ENCODE data around the gene PALLD.
A peak's percentile ranks its signal among the peaks of the same experiment; 100 is the strongest.

Gene PALLD

DNA sequence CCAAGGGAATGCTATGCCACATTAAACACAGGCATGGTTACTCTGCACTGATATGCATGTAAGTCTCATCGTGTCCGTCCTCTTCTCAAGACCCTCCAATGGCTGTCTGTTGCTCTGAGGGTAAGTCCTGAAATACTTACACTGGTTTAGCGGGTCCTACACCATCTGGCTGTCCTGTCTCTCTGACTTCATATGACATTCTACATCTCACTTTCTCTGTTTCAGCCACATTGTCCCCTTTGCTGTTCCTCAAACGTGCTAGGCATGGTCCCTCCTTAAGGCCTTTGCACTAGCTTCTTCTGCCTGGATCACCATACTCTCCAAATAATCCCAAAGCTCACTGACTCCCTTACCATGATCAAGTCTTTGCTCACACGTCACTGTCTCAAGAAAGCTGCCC, 131.4 kb downstream of the PALLD start:
- no peak for DNase-seq

DNA sequence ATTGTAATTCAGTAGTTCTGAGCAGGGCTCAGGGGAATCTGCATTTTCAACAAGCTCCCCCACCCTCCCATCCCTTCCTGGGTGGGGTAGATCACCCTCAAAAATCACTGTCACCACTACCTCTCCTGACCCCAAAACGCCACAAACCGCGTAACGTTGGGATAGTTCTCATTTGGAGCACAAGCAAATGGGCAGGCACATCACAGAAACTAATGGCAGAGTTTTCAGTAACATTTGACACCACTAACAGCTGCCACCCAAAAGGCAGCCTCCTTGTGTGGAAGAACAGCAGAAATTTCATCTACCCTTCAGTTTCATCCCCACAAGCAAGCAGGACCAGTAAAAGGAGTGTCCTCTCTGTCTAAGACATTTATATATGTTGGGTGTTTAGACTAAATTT, 132.7 kb downstream of the PALLD start:
- DNase-seq, result no peak

DNA sequence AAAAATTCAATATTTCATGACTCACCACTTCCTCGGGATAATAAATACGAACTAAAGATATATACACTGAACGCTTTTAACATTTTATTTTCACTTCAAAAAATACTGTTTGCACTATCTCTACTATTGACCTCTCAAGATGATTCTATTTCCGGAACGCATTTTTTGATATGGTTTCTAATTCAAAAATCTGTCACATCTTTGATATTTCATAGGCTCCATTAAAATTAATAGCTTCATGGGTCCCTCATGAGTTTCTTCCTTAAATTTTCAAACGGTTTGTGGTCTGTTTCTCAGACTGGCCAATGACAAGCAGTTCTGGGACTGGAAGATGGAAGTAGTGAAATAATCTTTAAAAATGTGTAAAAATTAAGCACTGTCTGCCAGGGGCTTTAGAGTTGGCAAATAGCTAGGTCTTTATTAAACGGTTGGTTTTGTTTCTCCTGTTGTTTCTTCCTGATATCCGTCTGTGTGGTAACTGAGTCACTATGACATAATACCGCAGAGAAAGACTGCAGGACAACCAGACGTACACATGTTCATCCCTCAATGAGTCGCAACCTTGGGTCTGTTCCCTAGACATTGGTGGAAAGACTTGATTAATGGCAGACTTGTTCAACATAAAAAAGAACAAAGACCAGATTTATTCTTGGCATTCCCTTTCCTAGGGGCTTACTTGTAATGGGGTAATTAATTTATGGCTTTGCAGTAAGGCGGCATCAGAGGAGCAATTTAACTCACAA, 133.8 kb downstream of the PALLD start:
- DNase-seq, result no peak

DNA sequence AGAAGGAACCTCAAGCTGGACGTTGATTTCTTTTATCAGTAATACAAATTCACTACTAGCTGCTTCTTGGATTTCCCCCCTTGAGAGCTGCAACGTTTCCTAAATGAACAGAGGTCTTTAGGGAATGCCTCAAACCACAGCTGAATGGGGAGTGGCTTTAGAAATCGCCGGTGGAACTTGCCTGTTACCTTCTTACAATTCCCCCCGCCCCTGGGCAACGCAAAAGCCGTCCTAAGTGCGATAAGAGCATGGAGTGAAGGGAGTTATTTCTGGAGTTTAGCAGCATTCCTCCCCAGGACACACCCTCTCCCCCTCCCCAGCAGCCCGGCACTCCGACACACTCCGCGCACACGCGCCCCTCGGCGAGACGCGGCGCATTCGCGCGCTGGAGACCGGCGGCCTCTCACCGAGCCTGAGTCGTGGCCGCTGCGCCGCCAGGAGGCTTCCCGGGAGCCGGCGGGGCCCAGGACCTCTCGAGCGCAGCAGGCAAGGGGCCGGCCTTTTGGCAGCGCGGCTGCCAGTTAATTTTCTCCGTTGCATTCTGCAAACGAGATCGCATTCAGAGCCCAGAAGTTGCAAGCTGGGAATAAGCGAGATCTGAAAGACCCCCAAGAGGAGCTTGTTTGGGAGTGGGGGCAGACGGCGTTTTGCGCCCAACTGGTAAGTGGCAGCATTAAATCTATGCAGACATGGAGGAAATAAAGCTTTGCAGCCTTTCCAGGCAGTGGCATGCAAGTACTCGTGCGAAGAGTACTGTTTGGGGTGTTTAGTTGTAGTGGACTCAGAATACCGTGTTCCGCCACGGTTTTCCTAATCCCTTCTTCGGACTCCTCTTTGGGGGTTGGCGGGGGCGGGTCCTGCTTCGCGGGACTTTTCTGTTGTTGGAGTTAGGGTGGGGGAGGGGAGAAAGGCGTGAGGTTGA, 134.7 kb downstream of the PALLD start:
- peak; percentile 31 for DNase-seq

DNA sequence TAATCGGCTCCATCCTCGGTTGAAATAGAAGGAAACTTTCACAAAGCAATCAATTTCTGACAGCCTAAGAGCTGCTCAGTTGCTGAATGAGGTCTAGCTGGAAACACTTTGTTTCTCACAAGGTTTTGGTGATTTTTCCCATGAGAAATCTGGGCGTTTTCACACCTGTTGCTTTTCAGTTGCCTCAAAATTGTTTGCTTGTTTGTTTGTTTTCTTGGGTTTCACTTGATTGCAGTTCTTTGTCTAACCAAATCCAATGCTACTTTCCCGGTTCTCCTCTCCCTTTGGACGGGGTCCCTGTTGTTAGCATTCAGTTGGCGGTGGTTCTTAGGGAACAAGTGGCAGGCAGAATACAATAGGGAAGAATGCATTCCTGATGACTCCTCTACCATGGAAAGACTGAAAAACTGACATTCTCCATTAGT, 135.5 kb downstream of the PALLD start:
- no peak for DNase-seq

DNA sequence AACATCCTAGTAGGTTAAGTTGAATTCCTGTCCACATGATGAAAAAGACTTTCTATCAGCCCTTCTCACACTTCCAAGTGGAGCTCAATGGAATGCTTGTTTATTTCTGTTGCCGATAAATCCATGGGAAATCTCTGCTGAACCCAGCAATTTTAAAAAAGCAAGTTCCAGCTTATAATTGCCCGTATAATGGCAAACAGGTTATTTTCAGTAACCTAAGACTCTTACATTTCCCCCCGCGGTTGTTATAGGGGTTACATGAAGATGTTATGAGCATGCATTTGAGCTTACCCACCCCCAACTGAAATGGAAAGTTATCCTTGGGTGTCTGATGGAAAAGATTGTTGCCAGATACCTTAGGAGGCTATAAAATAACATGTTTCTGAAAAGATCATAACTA, 136.2 kb downstream of the PALLD start:
- no peak for DNase-seq

DNA sequence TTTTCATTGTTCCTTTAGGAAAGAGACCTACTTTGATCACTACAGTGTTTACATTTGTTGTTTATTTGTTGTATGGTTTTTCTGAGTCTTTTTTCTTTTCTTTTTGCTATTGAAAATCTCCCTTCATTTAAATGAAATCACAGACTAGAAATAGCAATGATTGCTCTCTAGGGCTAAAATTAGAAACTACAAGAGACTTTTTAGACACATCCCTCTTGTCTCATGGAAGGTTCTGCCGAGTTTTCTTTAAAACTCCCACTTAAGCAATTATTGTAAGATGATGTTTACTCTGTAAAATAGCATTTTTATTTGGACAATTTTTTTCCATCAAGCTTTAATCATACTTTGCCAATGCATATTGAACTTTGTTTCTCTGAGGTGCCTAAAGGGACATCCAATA, 136.6 kb downstream of the PALLD start:
- no peak for DNase-seq

DNA sequence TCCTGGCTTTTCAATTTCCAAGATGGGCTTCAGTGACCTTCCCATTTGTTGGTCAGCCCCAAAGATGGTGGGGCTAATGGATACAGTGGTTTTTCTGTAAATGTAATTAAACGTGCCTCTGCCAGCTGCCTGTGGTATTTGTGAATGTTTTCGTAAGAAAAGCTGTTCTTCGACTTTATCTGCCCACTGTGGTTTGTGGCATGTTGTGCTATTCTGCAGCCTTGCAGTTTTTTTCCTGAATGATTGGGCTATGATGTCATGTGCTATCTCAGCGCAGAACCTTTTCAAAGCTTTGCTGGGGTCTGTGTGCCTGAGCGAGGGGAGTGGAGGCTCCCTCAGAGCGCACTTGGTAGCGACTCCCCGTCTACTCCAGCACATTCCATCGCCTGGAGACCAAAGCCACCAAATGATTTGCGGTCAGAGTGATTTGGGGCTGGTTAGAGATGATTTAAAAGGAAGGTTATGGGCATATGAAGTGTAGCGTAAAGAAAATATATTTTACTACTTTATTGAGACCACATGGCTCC, 137.5 kb downstream of the PALLD start:
- no peak for DNase-seq

DNA sequence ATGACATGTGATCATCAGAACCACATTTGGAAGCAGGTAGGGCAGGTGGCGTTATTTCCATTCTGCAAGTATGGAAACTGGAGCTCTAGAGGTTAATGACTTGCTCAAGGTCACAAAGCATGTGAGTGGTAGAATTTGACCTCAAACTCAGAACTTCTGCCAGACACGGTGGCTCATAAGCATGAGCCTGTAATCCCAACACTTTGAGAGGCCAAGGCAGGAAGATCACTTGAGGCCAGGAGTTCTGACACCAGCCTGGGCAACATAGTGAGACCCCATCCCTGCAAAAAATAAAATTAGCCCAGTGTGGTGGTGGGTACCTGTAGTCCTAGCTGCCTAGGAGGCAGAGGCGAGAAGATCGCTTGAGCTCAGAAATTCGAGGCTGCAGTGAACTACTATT, 139.2 kb downstream of the PALLD start:
- DNase-seq, result no peak

DNA sequence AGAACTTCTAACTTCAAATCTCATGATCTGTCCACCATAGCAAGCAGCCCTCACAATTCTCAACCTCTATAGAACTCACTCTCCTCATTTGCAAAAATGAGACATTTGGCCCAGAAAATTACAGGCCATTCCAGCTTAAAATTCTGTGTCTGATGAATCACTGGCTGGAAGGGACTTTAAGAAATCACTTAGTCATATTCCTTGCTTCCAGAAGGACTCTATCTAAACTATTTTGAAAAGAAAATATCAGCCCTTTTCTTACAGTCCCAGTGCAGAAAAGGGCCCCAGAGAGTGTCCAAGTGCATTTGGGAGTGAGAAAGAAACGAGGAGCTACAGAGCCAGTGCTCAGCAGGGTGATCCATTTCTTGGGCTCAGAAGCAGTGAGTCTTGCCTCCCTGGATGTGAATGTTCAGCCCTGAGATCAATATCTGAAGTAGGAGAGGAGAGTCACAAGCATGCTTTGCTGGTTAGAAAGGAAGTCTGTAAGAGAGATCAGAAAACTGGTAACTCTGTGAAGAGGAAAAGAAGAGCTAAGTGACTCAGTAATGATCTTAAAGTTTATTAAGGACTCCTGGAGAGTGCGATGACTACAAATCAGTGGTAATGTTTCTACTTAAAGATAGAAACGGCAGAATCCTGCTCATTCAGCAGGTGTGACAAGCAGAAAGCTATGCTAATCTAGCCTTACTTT, 139.8 kb downstream of the PALLD start:
- DNase-seq, result no peak

DNA sequence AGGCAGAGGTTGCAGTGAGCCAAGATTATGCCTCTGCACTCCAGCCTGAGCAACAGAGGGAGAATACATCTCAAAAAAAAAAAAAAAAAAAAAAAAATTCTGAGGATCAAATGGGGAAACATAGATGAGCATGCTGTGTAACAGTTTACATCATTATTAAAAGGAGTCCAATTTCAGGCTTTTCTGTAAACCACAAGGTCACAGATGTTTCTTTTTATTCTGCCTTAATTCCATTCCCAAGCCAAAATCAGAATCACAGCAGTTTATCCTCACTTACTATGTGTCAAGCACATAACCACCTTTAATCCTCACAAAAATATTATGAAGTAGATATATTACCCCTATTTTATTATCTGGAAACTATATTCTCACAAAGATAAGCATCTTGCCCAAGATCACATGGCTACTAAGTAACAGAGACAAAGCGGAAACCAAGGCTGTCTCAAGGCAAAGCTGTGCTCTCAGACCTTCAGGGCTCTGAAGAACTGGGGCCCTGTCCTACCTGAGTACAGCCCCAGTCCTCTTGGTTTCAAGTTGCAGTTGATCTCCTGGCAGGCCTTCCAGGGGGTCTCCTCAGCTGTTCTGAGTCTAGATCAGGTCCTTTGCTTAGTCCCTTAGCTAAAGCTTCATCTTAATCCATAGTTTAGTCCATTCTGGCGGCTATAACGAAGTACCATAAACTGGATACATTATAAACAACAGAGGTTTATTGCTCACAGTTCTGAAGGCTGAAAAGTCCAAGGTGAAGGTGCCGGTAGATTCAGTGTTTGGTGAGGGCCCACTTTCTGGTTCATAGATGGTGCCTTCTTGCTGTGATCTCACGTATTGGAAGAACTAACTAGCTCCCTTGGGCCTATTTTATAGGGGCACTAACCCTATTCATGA, 141.3 kb downstream of the PALLD start:
- DNase-seq, result no peak

DNA sequence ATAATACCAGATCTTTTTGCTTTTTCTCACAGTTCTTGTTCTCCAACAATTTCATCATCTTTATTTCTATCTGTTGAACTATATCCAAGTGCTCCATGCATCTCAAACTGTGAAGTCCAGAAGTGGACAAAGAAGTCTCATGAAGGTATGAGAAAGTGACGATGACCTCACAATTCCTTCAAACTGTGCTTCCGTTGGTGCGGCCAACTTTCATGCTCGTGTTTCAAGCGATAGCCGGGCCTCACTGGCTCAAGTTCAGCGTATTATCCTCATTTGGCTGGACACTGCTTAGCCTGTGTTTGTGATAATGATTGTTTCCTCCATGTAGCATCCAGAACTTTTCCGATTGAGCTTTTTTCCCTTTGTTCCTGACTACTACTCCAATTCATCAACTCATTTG, 143.1 kb downstream of the PALLD start:
- DNase-seq, result no peak

DNA sequence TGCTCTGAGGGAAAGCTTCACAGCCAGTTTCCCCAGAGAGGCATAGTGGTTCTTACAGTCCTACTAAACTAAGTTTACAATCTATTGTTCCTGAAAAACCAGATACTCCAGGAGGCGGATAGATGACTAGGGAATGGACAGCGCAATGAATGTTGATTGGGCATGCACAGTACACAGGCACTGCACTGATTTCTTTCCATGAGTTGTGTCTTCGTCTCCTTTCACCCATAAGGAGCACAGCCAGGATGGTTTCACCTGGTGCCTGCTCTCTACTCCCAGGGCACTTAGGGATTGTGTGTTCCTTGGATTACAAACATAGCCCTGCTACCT, 144.9 kb downstream of the PALLD start:
- no peak for DNase-seq

DNA sequence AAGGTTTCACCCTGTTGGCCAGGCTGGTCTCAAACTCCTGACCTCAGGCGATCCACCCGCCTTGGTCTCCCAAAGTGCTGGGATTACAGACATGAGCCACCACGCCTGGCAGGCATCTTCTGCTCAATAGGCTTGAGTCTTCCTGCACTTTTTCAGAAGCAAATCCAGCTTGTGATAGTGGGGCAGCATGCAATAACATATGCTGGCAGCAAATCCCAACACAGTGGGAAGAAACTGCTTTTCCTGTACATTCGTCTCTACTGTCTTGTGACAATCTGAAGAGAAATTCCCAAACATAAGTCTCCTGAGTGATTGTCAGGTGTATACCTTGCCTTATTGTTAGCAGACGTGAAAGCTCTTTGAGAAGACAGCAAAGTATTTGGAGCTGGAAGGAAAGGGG, 145.7 kb downstream of the PALLD start:
- DNase-seq, result no peak

DNA sequence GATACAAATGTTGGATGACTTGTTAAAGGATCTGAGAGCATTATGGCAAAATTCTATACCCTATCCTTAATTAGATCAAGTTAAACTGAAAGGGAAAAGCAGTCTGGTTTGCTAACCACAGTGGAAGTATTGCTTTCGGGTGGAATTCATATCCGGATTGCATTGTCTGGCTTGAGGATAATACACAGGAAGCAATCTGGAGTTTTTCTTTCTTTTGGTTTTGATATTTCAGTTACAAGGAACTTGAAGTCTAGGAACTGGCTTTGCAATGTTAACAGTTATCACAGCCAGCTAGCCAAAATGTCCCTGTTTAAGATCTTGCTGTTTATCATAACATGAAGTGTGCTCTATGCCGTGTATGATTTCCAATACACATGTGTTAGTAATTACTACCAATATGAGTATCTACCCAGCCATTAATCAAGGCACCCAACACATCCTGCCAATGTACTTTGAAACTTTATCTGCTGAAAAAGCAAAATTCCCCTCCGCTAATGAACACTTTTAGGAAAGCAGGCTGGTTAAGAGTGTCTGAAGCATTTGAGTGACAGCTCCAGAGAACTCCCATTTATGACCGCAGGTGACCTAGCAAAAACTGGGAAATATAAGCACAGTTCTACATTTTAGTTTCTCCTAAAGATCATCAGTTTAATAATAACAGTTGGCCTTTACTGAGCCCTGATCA, 146.4 kb downstream of the PALLD start:
- DNase-seq, result no peak

DNA sequence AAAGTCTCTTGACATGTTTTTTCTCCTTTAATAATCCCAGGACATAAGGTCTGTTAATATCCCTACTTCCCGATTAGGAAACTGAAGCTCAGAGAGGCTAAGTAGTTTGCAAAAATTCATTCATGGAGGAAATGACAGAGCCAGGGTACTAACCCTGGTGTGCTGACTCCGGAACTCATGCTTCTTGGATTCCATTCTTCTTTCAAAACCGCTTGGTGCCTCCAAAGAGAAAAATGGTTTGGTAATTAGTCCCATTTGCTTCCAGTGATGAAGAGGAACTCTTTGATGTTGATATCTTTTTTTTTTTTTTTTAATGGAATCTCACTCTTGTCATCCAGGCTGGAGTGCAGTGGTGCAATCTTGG, 146.9 kb downstream of the PALLD start:
- DNase-seq, result no peak

DNA sequence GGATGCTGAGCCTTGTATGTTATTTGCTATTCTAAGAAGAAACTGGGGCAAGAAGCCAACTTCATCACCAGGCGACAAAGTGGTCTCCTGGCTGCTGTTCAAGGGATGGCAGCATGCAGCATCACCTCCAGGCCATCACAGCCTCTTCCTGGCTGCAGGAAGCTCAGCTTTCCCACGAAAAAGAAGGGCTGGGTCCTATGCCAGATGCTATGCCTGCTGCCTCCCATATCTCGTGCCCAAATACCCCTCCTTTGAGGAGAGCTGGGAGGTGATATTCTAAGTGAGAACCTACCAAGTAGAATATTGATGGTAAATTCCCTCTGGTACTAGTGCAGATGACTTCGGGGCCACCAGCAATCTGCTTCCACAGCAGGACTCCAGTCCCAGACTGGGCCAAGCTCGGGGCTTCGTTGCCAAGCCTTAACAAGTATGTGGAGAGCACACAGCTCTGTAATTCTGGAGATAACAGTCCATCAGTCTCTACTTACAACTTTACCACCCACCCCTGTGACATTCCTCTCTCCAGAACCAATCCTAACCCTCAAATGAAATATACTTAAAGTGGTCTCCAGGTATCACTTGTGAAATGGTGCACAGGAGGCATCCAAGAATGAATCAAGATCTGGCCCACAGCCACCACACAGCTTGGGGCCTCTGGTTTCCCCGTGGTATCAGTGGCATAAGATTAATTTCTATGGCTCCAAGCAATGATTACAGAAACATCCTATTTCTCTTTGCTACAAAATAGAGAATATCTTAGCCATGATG, 149.3 kb downstream of the PALLD start:
- DNase-seq, result peak; percentile 96

DNA sequence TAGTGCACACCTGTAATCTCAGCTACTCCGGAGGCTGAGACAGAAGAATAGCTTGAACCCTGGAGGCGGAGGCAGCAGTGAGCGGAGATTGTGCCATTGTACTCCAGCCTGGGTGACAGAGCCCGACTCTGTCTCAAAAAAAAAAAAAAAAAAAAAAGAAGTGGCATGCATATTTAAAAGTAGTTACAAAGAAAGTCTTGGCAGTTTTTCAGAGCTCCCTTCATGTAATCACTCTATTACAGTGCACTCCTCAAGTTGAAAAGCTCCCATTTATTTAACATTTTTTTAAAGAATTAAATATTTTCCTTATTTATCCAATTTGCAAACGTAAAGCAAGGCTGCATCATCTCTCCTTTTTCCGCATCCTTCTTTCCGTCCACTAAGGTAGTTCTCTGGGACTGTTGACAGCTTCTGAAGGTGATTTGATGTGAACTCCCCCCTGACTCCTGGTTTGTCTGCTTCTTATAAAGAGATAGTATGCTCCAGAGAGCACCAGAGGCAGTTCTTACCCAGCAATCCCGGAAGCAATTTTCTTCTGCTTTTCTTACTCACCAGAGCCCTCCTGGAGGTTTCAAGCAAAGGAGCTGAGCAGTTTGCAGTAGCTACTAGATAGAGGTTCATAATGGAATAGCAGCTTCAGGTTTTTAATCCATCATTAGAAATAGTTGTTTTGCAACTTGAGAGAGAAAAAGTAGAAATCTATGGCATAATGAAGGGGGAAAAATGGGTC, 151.0 kb downstream of the PALLD start:
- DNase-seq, result no peak

DNA sequence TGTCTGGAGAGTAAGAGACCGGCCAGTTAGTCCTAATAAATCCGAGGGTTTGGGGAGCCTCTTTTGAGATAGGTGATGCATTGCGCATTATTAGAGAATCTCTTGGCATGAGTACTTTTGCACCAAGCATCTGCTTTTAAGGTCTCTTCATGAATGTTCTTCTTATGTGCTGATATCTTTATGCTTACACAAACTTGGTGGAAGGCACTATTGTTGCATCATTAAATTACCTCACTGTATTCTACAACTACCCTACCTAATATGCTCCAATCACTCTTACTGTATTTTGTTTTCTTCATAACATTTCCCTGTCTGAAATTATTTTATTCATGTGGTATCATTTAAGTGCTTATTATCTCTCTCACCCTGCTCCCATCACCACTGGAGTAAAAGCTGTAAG, 151.6 kb downstream of the PALLD start:
- no peak for DNase-seq

DNA sequence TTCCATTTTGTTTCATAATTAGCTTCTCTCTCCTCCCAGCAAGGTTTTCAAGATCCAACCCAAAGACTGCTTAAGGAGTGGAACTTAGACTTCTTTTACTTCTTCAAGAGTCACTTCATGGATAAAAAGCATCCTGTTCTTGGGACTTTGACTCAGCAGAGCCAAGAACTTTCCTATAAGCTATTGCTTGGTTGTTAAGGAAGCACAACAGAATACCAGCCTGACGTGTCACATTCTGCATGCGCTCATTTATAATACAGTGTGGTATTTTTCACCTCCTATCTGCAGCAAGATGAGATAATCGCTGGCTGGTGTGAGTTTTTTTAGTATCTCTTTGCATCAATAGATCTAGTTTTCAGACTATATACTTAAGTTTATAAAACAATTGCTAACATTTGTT, 152.1 kb downstream of the PALLD start:
- DNase-seq, result no peak

DNA sequence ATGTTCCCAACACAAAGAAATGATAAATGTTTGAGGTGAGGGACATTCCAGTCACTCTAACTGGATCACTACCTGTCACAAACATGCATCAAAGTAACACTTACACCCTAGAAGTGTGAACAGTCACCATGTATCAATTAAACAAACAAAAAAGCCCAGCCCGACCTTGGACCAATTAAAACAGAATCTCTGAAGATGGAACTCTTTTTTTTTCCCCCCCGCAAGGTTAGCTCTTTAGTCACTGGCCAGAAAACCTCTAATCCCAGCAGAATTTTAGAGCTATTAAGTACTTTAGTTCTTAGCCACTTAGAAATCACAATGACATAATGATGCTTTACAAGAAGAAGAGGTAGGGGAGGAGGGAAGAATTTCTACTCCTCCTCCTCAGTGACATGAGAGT, 154.5 kb downstream of the PALLD start:
- DNase-seq, result no peak

Measured in DMS 273 treated with DMSO at 0.1 percent for 48 hours (cell line).